PFSK-1 (cell line): Measurements from ENCODE around the gene MKI67.

Experiments used
- POLR2AphosphoS5 ChIP-seq: IDR thresholded peaks from 2 replicates; pipeline ENCODE4 v1.6.1; 2012; ENCODE audit warnings: low read depth, mild to moderate bottlenecking, control low read depth, low read length, moderate library complexity
- TAF1 ChIP-seq: IDR thresholded peaks from 2 replicates; pipeline ENCODE4 v1.6.1; 2012; ENCODE audit warnings: low read length, control low read depth, borderline replicate concordance; ENCODE audit not compliant: insufficient read depth
- TF ChIP-seq, protein P1 (sequence below), 2 experiments: IDR thresholded peaks; 2 replicates each; pipeline versions ENCODE4 v1.6.1 to v1.8.0; 2011 to 2012; ENCODE audit warnings: low read depth in 2 of 2, low read length in 2 of 2, control low read depth in 1 of 2, inconsistent platforms in 1 of 2, mild to moderate bottlenecking in 1 of 2, moderate library complexity in 1 of 2; ENCODE audit not compliant: insufficient read depth in 1 of 2

DNA sequence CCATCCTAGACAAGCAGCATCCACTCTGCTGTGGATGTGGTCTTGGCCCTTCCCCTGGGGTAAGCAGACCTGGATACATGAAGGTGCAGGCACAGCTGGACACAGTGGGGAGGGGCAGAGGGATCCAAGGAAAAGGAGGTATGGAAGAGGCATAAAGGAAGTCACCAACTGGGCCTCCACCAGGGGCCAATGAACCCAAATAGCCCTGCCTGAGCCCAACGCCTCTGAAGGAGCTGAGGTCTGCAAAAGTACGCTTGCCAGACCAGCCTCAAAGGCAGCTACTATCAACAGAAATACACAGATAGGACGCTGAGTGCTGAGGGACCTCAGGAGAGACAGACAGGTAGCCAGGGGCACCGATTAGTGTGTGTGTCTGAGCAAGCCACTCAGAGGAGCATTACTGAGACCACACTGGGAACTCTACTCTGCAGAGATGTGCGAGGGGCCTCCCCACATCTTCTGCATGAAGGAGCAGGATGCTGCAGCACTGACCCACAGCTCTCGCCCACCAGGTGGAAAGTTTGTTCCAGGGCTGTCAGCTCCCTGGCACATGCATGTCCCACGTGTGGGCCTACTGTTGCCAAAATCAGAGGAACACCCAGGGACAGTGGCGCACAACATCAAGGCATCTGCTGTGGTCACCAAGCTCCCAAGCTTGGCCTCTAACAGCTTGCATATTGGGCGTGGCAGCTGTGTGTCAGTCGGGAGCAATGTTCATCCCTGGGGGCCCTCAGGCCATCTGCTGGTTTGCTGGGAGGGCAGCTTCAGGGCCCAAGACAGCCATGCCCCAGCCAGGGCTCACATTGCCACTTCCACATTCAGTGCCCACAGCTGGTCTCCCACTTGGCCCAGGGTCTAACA, 40.0 kb downstream of the MKI67 start:
- TF ChIP-seq POLR2AphosphoS5 (no peak), TAF1 (no peak)
- TF ChIP-seq, protein P1, sequence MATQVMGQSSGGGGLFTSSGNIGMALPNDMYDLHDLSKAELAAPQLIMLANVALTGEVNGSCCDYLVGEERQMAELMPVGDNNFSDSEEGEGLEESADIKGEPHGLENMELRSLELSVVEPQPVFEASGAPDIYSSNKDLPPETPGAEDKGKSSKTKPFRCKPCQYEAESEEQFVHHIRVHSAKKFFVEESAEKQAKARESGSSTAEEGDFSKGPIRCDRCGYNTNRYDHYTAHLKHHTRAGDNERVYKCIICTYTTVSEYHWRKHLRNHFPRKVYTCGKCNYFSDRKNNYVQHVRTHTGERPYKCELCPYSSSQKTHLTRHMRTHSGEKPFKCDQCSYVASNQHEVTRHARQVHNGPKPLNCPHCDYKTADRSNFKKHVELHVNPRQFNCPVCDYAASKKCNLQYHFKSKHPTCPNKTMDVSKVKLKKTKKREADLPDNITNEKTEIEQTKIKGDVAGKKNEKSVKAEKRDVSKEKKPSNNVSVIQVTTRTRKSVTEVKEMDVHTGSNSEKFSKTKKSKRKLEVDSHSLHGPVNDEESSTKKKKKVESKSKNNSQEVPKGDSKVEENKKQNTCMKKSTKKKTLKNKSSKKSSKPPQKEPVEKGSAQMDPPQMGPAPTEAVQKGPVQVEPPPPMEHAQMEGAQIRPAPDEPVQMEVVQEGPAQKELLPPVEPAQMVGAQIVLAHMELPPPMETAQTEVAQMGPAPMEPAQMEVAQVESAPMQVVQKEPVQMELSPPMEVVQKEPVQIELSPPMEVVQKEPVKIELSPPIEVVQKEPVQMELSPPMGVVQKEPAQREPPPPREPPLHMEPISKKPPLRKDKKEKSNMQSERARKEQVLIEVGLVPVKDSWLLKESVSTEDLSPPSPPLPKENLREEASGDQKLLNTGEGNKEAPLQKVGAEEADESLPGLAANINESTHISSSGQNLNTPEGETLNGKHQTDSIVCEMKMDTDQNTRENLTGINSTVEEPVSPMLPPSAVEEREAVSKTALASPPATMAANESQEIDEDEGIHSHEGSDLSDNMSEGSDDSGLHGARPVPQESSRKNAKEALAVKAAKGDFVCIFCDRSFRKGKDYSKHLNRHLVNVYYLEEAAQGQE (IDR thresholded peaks at IDR 0.05; ENCODE audit: insufficient read depth in 1 of 2, low read depth in 2 of 2, low read length in 2 of 2): no peak
